Activated CD8-positive, alpha-beta T cell treated with anti-CD3 and anti-CD28 coated beads for 36 hours (primary cell): ENCODE data around the gene PCSK2. TPM values are rescaled to one million over a fixed set of nuclear protein-coding genes. Genes with fewer than 3 reads are reported as not detected.

Experiments
- ATAC-seq: fragments of 200-7000 bp; cut with Tn5 transposase; one replicate; pipeline ENCODE4 v1.10.0; 2021; ENCODE audit warnings: mild to moderate bottlenecking, moderate library complexity
- CTCF ChIA-PET: fragments of 350-600 bp; sonication (Branson Sonifier 250); formaldehyde crosslinking; loops from one replicate; lab custom pipeline; 2021; ENCODE audit warnings: antibody characterized with exemption; lab: Charles Lee
- POLR2A ChIA-PET: fragments of 350-600 bp; sonication (Branson Sonifier 250); formaldehyde crosslinking; loops from one replicate; lab custom pipeline; 2021; ENCODE audit warnings: antibody characterized with exemption; lab: Charles Lee
- DNase-seq: peaks from one replicate; pipeline ENCODE4 v3.0.0-alpha.2; 2020
- H3K27ac Mint-ChIP-seq: one replicate; pipeline ENCODE4 v1.8.0; 2021; ENCODE audit warnings: mild to moderate bottlenecking, mixed read lengths
- H3K27me3 Mint-ChIP-seq: one replicate; pipeline ENCODE4 v1.8.0; 2021; ENCODE audit warnings: mixed read lengths
- H3K36me3 Mint-ChIP-seq: one replicate; pipeline ENCODE4 v1.8.0; 2021; ENCODE audit warnings: low read depth, mixed read lengths
- H3K4me1 Mint-ChIP-seq: one replicate; pipeline ENCODE4 v1.8.0; 2021; ENCODE audit warnings: low read depth, mixed read lengths
- H3K4me3 Mint-ChIP-seq: one replicate; pipeline ENCODE4 v1.8.0; 2021; ENCODE audit warnings: mild to moderate bottlenecking, moderate library complexity, mixed read lengths
- H3K9me3 Mint-ChIP-seq: one replicate; pipeline ENCODE4 v1.8.0; 2021; ENCODE audit warnings: mixed read lengths
- CTCF ChIP-seq: fragments of 200-600 bp; IDR thresholded peaks from one replicate; pipeline ENCODE4 v1.8.0; 2022; ENCODE audit warnings: antibody characterized with exemption, mild to moderate bottlenecking
- intact Hi-C: fragments of 100-400 bp; cut with micrococcal nuclease; formaldehyde crosslinking; loops from one replicate; pipeline ENCODE4 v1.10.0; 2022
- total RNA-seq, 2 experiments: library from RNA; stranded (reverse); gene quantifications; one replicate each; pipeline ENCODE4 v1.2.3, GENCODE V29; 2021

The PCSK2 gene
- total RNA-seq, 2 experiments from 2014 or later = not detected

GRCh38 chr20:17507531-17507930 lies 280.7 kb downstream of the PCSK2 start:
- ATAC-seq (no peak), DNase-seq (peak; percentile 16)
- ChIA-PET POLR2A (no interaction called here), CTCF (interaction anchor here (1.0 kb wide), 1 partner anchor 175 kb away, joined by 3 read pairs; no protein-coding TSS in a partner anchor)
- no peak overlapping the region for H3K27ac Mint-ChIP-seq
- no peaks in the 10 kb centered on the region for H3K36me3 Mint-ChIP-seq
- no peaks in the 10 kb centered on the region for H3K9me3 Mint-ChIP-seq
- no peak for TF ChIP-seq CTCF
- H3K4me3 Mint-ChIP-seq = no peak overlapping the region
- peaks cover 45% of the 10 kb centered on the region for H3K4me1 Mint-ChIP-seq
- intact Hi-C loops = loop anchor here (5.0 to 10.0 kb wide), 3 partner anchors 105 to 487 kb away; no protein-coding TSS in a partner anchor
- H3K27me3 Mint-ChIP-seq = peaks cover 3% of the 10 kb centered on the region

GRCh38 chr20:17508756-17509155 lies 281.9 kb downstream of the PCSK2 start:
- Mint-ChIP-seq H3K9me3 (no peaks in the 10 kb centered on the region), H3K4me1 (peaks cover 39% of the 10 kb centered on the region), H3K4me3 (no peak overlapping the region), H3K36me3 (no peaks in the 10 kb centered on the region), H3K27ac (no peak overlapping the region), H3K27me3 (peaks cover 3% of the 10 kb centered on the region)
- no peak for TF ChIP-seq CTCF
- no peak for DNase-seq
- CTCF ChIA-PET = interaction anchor here (1.0 kb wide), 1 partner anchor 174 kb away, joined by 3 read pairs; no protein-coding TSS in a partner anchor
- no peak for ATAC-seq
- intact Hi-C loops = loop anchor here (5.0 to 10.0 kb wide), 3 partner anchors 104 to 486 kb away; no protein-coding TSS in a partner anchor
- POLR2A ChIA-PET = interaction anchor here (0.6 kb wide), 1 partner anchor 12 kb away, joined by 3 read pairs; no protein-coding TSS in a partner anchor

GRCh38 chr20:17510548-17510947 lies 283.7 kb downstream of the PCSK2 start:
- Mint-ChIP-seq H3K4me1 (peaks cover 24% of the 10 kb centered on the region), H3K9me3 (no peaks in the 10 kb centered on the region), H3K36me3 (no peaks in the 10 kb centered on the region), H3K27me3 (peaks cover 4% of the 10 kb centered on the region), H3K4me3 (no peak overlapping the region), H3K27ac (no peak overlapping the region)
- ATAC-seq (no peak), DNase-seq (no peak)
- ChIA-PET CTCF (no interaction called here), POLR2A (no interaction called here)
- TF ChIP-seq CTCF = no peak
- intact Hi-C loops = no loop called here

- ATAC-seq (peak; percentile 57), DNase-seq (peak; percentile 62)
- no peaks in the 10 kb centered on the region for H3K9me3 Mint-ChIP-seq
Measured at GRCh38 chr20:17511401-17511800, 284.6 kb downstream of the PCSK2 start.

More at GRCh38 chr20:17511401-17511800, 284.6 kb downstream of the PCSK2 start:
- Mint-ChIP-seq H3K4me1 (peaks cover 17% of the 10 kb centered on the region), H3K36me3 (no peaks in the 10 kb centered on the region), H3K27ac (no peak overlapping the region), H3K27me3 (peaks cover 5% of the 10 kb centered on the region), H3K4me3 (no peak overlapping the region)
- TF ChIP-seq CTCF = no peak
- intact Hi-C loops = no loop called here
- ChIA-PET POLR2A (no interaction called here), CTCF (interaction anchor here (0.9 to 3.6 kb wide), 4 partner anchors 17 to 485 kb away, joined by 3 to 11 read pairs (median 4); partner anchors contain the start of gene BFSP1)
